ENCODE results near the gene SKP2. TPM values are rescaled to one million over a fixed set of nuclear protein-coding genes. Genes with fewer than 3 reads are reported as not detected.
"Not testable (repeated sequence)": the region's sequence is repeated elsewhere in the genome, so short reads cannot be mapped to it uniquely, and the experiment has no call there.

SKP2 gene
- total RNA-seq, result 10 to 100 TPM; 40.8 to 49.2 TPM

- POLR2A ChIA-PET, result interaction anchor here (0.9 to 2.9 kb wide), 12 partner anchors 10 to 1313 kb away, joined by 3 to 36 read pairs (median 5); partner anchors contain the start of genes BRIX1, DNAJC21, NADK2 and NIPBL
- Mint-ChIP-seq H3K36me3 (peaks cover 31% of the 10 kb centered on the region), H3K27me3 (no peaks in the 10 kb centered on the region), H3K9me3 (no peaks in the 10 kb centered on the region), H3K4me1 (peaks cover 51% of the 10 kb centered on the region), H3K4me3 (peak within 1 kb of the TSS; percentile 96), H3K27ac (peak within 1 kb of the TSS; percentile 94)
- DNase-seq (peak; percentile 95), ATAC-seq (ENCODE audit: low read depth) (peak; percentile 99)
Measured at GRCh38 chr5:36151434-36152323, at the start of gene SKP2, which contains the start of gene LMBRD2. SKP2 (plus strand) TSS chr5:36152111; CDS start chr5:36152263, 152 bp downstream. LMBRD2 (minus strand) TSS chr5:36151887; CDS start chr5:36143349, 8,538 bp downstream.

- Mint-ChIP-seq H3K4me1 (no peaks in the 10 kb centered on the region), H3K27ac (no peak overlapping the region), H3K9me3 (no peaks in the 10 kb centered on the region), H3K36me3 (peaks cover 34% of the 10 kb centered on the region), H3K27me3 (no peaks in the 10 kb centered on the region), H3K4me3 (no peak overlapping the region)
- DNase-seq (no peak), ATAC-seq (ENCODE audit: low read depth) (no peak)
- POLR2A ChIA-PET, result no interaction called here
Measured at GRCh38 chr5:36105819-36106218, 46.1 kb upstream of the SKP2 start.

GRCh38 chr5:36108758-36109460, 43.0 kb upstream of the SKP2 start:
- no peak overlapping the region for H3K4me3 Mint-ChIP-seq
- ATAC-seq (ENCODE audit: low read depth) (no peak), DNase-seq (no peak)
- H3K36me3 Mint-ChIP-seq, result peaks cover 32% of the 10 kb centered on the region
- POLR2A ChIA-PET, result no interaction called here
- H3K9me3 Mint-ChIP-seq, result no peaks in the 10 kb centered on the region
- no peak overlapping the region for H3K27ac Mint-ChIP-seq
- H3K27me3 Mint-ChIP-seq, result no peaks in the 10 kb centered on the region
- no peaks in the 10 kb centered on the region for H3K4me1 Mint-ChIP-seq

DNA sequence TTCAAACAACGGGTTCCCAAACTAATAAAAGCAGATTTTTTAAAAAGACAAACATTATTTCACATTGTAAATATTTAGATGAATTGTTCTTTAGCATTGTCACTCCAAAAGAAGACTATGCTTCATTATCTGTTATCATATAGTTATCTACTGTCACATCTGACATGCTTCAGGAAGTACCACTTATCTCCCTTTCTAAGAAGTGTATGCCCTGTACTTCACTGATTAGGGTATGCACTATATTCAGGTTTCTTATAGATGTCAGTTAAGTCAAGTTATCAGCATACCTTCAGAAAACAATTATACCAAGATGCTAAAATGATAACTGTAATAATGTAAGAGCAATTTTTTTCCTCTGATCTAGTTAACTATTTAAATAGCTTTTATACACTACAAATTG, 40.7 kb upstream of the SKP2 start:
- POLR2A ChIA-PET, result interaction anchor here (0.7 kb wide), 1 partner anchor 28 kb away, joined by 3 read pairs; no protein-coding TSS in a partner anchor
- ATAC-seq (ENCODE audit: low read depth), result no peak

GRCh38 chr5:36125868-36126267, 26.0 kb upstream of the SKP2 start:
- no peaks in the 10 kb centered on the region for H3K27me3 Mint-ChIP-seq
- H3K4me1 Mint-ChIP-seq, result peaks cover 4% of the 10 kb centered on the region
- POLR2A ChIA-PET, result no interaction called here
- peaks cover 8% of the 10 kb centered on the region for H3K9me3 Mint-ChIP-seq
- peaks cover 42% of the 10 kb centered on the region for H3K36me3 Mint-ChIP-seq
- no peak for ATAC-seq (ENCODE audit: low read depth)
- no peak overlapping the region for H3K4me3 Mint-ChIP-seq
- DNase-seq, result no peak
- H3K27ac Mint-ChIP-seq, result no peak overlapping the region

More for the DNA sequence above, 40.7 kb upstream of the SKP2 start:
- Mint-ChIP-seq H3K27me3 (no peaks in the 10 kb centered on the region), H3K4me3 (no peak overlapping the region), H3K27ac (no peak overlapping the region), H3K4me1 (no peaks in the 10 kb centered on the region), H3K9me3 (no peaks in the 10 kb centered on the region), H3K36me3 (peaks cover 31% of the 10 kb centered on the region)
- DNase-seq, result no peak

DNA sequence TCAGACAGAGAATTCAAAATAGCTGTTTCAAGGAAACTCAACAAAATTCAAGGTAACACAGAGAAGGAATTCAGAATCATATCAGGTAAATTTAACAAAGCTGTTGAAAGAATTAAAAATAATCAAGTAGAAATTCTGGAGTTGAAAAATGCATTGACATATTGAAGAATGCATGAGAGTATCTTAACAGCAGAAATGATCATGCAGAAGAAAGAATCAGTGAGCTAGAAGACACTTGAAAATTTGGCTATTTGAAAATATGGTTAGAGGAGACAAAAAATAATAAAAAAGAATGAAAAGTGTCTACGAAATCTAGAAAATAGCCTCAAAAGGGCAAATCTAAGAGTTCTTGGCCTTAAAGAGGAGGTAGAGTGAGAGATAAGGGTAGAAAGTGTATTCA, 23.1 kb upstream of the SKP2 start:
- H3K27me3 Mint-ChIP-seq, result no peaks in the 10 kb centered on the region
- H3K4me1 Mint-ChIP-seq, result peaks cover 4% of the 10 kb centered on the region
- POLR2A ChIA-PET, result no interaction called here
- ATAC-seq (ENCODE audit: low read depth) (no peak), DNase-seq (no peak)
- H3K4me3 Mint-ChIP-seq, result no peak overlapping the region
- H3K27ac Mint-ChIP-seq, result no peak overlapping the region
- H3K36me3 Mint-ChIP-seq, result peaks cover 58% of the 10 kb centered on the region
- H3K9me3 Mint-ChIP-seq, result peaks cover 8% of the 10 kb centered on the region

DNA sequence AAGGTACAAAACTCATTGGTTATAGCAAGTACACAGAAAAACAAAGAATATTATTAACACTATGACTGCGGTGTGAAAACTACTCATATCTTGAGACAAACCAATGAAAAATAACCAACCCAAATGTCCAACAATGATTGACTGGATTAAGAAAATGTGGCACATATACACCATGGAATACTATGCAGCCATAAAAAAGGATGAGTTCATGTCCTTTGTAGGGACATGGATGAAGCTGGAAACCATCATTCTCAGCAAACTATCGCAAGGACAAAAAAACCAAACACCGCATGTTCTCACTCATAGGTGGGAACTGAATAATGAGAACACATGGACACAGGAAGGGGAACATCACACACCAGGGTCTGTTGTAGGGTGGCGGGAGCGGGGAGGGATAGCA, 22.2 kb upstream of the SKP2 start:
- DNase-seq; H3K27ac Mint-ChIP-seq; POLR2A ChIA-PET; H3K9me3 Mint-ChIP-seq; H3K27me3 Mint-ChIP-seq; H3K4me1 Mint-ChIP-seq; H3K4me3 Mint-ChIP-seq; ATAC-seq (ENCODE audit: low read depth): not testable (repeated sequence)
- peaks cover 58% of the 10 kb centered on the region for H3K36me3 Mint-ChIP-seq

DNA sequence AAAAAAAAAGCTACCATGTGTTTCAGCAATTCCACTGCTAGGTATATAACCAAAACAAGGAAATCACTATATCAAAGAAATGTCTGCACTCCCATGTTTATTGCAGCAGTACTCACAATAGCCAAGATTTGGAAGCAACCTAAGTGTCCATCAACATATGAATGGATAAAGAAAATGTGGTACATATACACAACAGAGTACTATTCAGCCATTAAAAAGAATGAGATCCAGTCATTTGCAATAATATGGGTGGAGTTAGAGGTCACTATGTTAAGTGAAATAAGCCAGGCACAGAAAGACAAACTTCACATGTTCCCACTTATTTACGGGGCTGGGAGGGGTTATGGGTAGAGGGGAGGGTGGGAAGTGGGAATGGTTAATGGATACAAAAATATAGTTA, 18.9 kb upstream of the SKP2 start:
- not testable (repeated sequence) for DNase-seq; H3K9me3 Mint-ChIP-seq; H3K4me1 Mint-ChIP-seq; ATAC-seq (ENCODE audit: low read depth); H3K27ac Mint-ChIP-seq; H3K27me3 Mint-ChIP-seq; H3K4me3 Mint-ChIP-seq
- POLR2A ChIA-PET, result interaction anchor here (0.6 to 0.8 kb wide), 2 partner anchors 19 to 1641 kb away, joined by 3 read pairs; partner anchors contain the start of genes LMBRD2 and SKP2
- peaks cover 53% of the 10 kb centered on the region for H3K36me3 Mint-ChIP-seq

- DNase-seq (no peak), ATAC-seq (ENCODE audit: low read depth) (no peak)
- Mint-ChIP-seq H3K9me3 (peaks cover 5% of the 10 kb centered on the region), H3K27ac (no peak overlapping the region), H3K27me3 (no peaks in the 10 kb centered on the region), H3K4me1 (no peaks in the 10 kb centered on the region), H3K36me3 (peaks cover 55% of the 10 kb centered on the region), H3K4me3 (no peak overlapping the region)
- POLR2A ChIA-PET, result no interaction called here
Measured at GRCh38 chr5:36135988-36136387, 15.9 kb upstream of the SKP2 start.

DNA sequence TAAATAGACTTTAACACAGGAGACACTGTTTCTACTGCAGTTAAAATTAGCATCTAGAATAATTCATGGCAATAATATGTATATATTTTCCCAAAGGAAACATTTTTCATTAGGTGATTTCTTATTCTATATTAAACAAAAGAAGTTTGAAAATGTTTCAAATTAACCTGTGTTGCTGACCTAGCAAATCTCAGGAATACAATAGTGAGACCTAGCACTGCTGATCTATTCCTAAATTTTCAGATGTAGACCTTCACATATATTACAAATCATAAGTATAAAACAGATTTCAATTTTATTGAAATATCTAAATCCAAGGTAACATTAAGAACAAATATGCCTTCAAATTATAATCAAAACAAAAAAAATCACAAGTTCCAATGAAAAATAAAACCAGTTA, 15.3 kb upstream of the SKP2 start:
- Mint-ChIP-seq H3K36me3 (peaks cover 52% of the 10 kb centered on the region), H3K27me3 (no peaks in the 10 kb centered on the region), H3K9me3 (peaks cover 5% of the 10 kb centered on the region), H3K4me1 (no peaks in the 10 kb centered on the region), H3K4me3 (no peak overlapping the region), H3K27ac (no peak overlapping the region)
- no peak for ATAC-seq (ENCODE audit: low read depth)
- POLR2A ChIA-PET, result no interaction called here
- DNase-seq, result no peak

GRCh38 chr5:36138900-36139683, 12.8 kb upstream of the SKP2 start:
- H3K4me1 Mint-ChIP-seq, result no peaks in the 10 kb centered on the region
- no peaks in the 10 kb centered on the region for H3K27me3 Mint-ChIP-seq
- DNase-seq, result no peak
- peaks cover 43% of the 10 kb centered on the region for H3K36me3 Mint-ChIP-seq
- POLR2A ChIA-PET, result interaction anchor here (0.8 to 2.0 kb wide), 2 partner anchors 11 to 27 kb away, joined by 3 to 9 read pairs; no protein-coding TSS in a partner anchor
- no peak for ATAC-seq (ENCODE audit: low read depth)
- peaks cover 5% of the 10 kb centered on the region for H3K9me3 Mint-ChIP-seq
- no peak overlapping the region for H3K27ac Mint-ChIP-seq
- H3K4me3 Mint-ChIP-seq, result no peak overlapping the region

GRCh38 chr5:36145311-36145710, 6.6 kb upstream of the SKP2 start:
- no peak for DNase-seq
- POLR2A ChIA-PET, result no interaction called here
- peaks cover 17% of the 10 kb centered on the region for H3K36me3 Mint-ChIP-seq
- ATAC-seq (ENCODE audit: low read depth), result no peak
- H3K9me3 Mint-ChIP-seq, result peaks cover 3% of the 10 kb centered on the region
- no peak overlapping the region for H3K27ac Mint-ChIP-seq
- H3K4me1 Mint-ChIP-seq, result peaks cover 19% of the 10 kb centered on the region
- no peak overlapping the region for H3K4me3 Mint-ChIP-seq
- no peaks in the 10 kb centered on the region for H3K27me3 Mint-ChIP-seq

DNA sequence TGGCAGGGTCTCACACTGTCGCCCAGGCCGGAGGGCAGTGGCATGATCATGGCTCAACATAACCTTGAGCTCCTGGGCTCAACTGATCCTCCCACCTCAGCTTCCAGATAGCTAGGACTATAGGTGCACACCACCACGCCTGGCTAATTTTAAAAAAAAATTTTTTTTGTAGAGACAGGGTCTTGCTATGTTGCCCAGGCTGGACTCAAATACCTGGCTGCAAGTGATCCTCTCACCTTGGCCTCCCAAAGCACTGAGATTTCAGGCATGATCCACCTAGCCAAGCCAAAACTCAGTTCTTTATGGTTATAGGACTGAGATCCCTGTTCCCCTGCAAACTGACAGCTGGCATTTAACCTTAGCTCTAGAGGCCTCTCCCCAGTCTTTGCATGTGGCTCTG, 5.5 kb upstream of the SKP2 start:
- no peaks in the 10 kb centered on the region for H3K27me3 Mint-ChIP-seq
- H3K4me3 Mint-ChIP-seq, result no peak overlapping the region
- no peak overlapping the region for H3K27ac Mint-ChIP-seq
- H3K4me1 Mint-ChIP-seq, result peaks cover 24% of the 10 kb centered on the region
- POLR2A ChIA-PET, result no interaction called here
- H3K9me3 Mint-ChIP-seq, result no peaks in the 10 kb centered on the region
- ATAC-seq (ENCODE audit: low read depth), result no peak
- peaks cover 12% of the 10 kb centered on the region for H3K36me3 Mint-ChIP-seq
- DNase-seq, result no peak
